Epidermal melanocyte (primary cell): ENCODE measurements around the gene RGS17.
"Not testable (repeated sequence)": the region's sequence is repeated elsewhere in the genome, so short reads cannot be mapped to it uniquely, and the experiment has no call there.

Source experiments
- DNase-seq: peaks from one replicate; pipeline ENCODE4 v3.0.0; 2011; ENCODE audit warnings: low spot score; ENCODE audit not compliant: insufficient read length

The RGS17 gene

GRCh38 chr6:152985300-152985699 is 145.8 kb downstream of the RGS17 start:
- not testable (repeated sequence) for DNase-seq

DNA sequence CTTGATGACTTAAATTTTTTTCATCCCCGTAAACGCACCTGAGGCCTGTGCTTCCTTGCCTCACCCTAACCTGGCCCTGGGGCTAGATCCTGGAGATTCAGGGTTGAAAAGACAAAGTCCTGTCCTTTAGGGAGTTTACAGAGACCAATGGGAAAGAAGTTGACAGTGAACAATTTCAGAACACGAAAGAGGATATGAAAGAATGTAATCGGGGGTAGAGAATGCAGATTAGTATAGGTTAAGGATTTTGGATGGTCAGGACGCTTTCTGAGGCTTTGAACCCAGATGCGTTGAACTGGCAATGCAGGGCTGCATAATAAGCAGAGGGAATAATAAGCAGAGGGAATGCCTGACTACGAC is 146.6 kb downstream of the RGS17 start:
- no peak for DNase-seq

DNA sequence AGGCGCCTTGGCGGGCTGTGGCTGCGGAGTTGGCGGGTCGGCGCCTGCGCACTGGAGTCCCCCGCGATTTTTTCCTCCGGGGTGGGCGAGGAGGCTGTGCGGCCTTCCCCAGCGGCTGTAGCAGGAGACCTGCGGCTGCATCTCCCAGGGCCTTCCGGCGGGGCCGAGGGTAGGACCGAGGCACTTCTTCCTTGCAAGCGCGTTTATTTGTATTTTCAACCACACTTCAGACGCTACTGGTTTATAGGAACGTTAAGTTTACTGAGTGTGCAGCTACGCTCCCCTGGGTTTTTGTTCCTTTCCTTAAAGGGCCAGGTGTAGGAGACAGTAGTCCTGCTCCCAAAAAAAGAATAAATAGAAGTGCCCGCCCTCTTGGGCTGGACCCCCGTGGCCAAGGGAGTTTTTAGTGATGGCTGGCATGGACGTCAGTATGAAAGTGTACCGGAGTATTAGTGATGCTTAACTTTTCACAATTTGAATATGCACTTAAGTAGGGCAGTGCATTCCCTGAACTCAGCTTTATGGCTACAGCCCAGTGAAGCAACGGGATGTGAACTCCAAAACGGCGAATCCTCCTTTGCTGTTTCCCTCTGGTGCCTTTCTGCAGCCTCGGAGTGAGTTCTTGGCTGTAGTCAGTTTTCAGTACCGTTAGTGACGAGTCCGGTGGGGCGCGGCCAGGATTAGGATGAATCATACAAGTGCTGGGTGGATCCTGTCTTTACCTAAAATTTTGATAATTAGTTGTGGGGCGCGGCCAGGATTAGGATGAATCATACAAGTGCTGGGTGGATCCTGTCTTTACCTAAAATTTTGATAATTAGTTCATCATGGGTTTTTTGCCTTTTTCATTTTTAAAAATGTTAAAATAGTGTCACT is 147.2 kb downstream of the RGS17 start:
- peak; percentile 78 for DNase-seq

DNA sequence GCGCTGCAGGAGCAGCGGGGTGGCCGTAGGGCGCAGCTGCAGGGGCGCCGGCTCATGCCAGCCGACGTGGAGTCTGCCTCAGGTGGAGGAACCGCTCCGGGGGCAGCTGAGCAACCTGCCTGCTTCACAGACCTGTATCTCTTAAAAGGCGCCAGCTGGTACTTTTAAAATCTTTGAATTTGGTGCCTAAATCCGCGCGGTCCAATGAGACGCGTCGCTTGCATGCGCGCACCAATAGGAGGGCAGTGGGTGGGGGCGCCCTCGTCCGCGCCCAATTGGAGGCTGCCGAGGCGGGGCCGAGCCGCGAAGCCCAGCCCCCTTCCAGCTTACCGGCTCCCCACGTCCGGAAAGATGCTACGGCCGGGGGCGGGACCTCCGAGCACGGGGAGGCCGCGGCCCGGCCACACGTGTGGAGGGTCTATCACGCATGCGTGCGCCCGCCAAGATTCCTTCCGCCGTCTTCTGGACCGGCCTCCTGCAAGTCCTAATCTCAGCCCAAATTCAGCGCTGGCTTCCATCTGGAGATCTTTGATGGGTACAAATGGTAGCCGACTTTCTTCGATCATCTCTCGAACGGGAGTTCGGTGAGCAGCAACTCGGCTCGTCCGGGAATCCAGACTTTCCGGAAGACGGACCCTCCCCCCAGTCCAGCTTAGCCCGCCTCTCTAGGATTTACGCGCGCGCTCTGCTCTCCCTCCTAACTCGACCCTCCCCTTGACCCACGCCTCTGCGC is 148.0 kb downstream of the RGS17 start, which contains the start of gene FBXO5:
TSS of gene FBXO5 (minus strand) at position 138 of the 733 bp plus-strand sequence. CDS start at position 56, 82 bp downstream.
- peak; percentile 86 for DNase-seq

DNA sequence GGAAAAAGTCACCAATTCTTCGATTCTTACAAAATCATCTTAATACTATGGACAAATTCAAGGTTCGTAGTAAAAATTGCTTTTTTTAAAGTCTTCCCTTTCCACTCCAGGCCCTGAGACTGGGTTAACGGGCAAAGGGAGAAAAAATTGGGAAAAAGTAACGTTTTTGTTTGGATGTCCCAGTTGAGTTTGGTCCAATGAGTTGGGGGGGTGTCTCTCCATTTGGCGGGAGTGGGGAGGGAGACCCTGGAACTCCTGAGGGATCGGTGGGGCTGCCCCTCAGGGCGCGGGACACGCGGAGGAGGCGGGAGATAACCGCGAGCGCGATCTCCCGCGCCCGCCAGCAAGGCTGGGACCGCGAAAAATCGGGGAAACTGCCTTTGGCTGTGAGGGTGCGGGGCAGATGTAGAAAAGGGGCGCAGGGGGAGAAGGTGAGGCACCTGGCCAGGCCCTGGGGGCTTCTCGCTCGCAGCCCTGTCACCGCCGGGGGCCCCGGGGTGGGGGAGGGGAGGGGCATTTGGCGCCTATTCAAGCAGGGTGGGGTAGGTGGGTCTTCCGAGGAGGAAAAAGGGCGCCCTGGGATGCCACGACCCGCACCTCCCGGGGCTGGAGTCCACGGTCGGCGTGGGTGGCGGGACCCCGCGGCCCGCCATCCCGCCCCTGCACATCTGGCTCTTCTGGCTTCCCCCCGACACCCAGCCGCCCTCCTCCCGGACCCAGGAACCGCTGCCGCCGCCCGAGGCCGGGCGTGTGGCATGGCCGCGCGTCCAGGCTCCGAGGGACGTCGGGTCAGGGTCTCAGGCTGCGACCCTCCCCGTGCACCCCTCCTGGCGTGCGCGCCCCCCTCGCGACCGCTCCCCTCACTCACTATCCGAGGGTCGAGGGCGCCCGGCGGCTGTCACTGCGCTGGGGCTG is 148.8 kb downstream of the RGS17 start:
- DNase-seq, result no peak

DNA sequence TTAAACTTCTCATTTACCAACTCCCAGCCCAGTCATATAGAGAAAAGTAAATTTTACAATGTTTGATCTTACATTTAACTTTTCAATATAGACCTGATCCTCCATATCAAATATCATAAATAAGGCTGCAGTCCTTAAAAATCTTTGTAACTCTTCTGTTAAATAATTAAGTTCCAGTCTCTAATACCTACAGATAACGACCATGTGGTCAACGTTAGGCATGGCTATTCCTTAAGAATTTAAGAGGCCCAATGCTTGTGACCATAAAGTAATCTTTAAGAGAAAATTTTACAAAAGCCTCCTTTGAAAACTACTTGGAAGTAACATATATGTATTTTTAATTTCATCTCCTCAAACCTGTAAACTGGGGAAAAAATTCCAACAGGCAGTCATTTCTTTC is 149.9 kb downstream of the RGS17 start:
- no peak for DNase-seq

DNA sequence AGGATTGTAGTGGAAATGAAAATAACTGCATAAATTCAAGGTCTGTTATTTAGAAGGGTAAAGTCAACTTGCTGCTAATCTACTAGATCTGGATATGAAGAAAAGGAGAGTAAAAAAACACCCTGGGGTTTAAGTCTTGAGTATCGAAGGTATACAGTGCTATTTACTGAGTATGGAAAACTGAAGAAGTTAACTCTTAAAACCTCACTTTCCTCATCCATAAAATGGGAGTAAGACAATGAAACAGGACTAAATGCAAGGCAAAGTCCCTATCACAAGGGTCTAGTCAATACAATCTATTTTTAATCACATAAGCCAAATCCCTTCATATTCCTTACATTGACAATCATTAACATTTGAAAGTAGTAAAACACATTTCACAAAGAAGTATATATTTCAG is 150.4 kb downstream of the RGS17 start:
- no peak for DNase-seq

GRCh38 chr6:152979116-152979515 is 152.0 kb downstream of the RGS17 start:
- no peak for DNase-seq

DNA sequence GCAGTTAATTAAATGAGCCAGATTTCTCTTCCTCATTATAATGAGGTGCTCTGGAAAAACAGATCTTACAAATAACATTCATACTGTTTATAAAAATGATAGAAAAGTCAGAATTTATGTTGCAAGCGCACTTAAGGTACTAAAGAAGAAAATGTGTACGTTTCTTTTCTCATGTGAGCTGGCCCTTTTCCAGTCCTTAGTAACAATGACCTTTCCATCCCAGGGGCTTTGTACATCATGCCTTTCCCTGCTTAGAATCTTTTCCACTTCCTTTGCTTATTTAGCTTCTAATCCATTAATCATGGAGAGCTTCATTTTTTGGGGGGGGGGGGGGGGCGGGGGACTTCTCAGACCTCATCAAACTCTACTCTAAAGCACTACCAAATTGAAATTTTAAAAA is 153.0 kb downstream of the RGS17 start:
- no peak for DNase-seq

DNA sequence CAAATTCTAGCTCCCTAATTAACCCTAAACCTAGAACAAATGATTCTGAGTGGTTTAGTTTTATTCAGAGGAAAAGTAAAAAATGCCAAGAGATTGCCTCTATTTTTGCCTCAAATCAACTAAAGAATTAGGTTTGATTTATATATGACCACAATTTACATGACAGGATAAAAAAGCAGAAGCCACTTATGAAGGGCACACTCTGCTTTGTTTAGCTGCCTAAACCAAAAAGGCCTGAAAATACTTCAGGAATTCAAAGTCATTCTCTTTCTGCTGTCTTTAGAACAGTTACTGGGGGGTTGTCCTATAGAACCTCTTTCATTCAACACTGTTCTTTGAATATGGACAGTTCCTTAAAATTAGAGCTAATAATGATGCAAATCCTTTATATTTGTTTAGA is 153.5 kb downstream of the RGS17 start:
- no peak for DNase-seq

- DNase-seq, result no peak
These were observed 154.3 kb downstream of the RGS17 start for GRCh38 chr6:152976749-152977148.

DNA sequence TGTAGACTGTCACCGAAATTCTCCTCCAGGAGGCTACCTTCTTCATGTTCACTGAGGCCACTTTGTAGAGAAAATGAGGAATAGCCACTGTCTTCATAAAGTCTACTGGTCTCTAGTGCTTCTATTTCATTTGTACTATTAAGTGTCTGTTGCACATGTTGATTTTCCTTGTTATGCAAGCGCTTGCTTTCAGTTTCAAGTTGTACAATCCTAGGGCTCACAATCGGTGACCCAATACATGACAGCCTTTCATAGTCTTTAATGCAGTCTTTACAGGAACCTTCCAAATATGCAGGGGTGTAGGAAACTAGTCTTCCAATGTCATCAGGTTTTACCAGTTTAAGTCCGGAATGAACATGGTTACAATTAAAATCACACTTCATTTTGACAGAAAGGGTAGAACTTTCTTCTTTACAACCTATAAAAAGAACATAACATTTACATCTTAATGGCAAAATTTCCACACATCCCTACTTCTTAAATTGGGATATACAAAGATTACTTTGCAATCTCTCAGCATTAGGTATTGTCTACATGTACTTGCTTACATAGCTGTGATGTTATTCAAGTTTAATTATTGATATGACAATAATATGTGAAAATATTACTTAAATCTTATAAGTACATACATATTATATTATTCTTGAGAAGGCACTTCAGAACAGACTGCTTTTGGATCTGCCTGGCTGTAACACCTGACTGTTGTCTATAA is 155.7 kb downstream of the RGS17 start:
- DNase-seq, result no peak

- no peak for DNase-seq
These were observed 157.2 kb downstream of the RGS17 start for GRCh38 chr6:152973916-152974315.

- no peak for DNase-seq
These were observed 161.2 kb downstream of the RGS17 start for GRCh38 chr6:152969688-152970418.

DNA sequence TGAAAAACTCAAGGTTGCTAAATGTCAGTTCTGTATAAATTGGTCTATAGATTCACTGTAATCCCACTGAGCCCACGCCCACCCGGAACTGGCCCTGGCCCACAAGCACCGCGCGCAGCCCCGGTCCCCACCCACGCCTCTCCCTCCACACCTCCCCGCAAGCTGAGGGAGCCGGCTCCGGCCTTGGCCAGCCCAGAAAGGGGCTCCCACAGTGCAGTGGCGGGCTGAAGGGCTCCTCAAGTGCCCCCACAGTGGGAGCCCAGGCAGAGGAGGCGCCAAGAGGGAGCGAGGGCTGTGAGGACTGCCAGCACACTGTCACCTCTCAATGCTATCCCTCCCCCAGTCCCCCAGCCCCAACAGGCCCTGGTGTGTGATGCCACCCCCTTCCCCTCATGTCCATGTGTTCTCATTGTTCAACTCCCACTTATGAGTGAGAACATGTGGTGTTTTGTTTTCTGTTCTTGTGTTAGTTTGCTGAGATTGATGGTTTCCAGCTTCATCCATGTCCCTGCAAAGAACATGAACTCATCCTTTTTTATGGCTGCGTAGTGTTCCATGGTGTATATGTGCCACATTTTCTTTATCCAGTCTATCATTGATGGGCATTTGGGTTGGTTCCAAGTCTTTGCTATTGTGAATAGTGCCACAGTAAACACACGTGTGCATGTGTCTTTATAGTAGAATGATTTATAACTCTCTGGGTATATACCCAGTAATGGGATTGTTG is 164.8 kb downstream of the RGS17 start:
- DNase-seq, result not testable (repeated sequence)

DNA sequence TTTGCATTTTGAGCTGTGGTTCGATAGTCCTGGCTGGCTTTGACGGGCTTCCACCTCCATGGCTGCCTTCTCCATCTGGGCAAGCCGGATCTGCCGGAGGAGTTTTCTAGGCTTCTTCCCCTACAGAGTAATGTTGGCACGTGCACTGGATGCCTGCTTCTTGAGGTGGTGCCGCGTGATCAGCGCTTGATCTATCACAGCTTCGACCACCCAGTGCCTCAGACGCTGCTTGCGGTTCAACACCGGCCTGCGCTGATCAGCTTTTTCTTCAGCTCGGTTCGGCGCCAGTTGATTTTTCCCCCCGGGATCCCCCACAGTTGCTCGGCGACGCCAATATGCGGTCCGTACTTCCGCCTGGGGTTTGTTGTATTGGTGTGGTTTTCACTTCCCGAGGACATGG is 171.7 kb downstream of the RGS17 start:
- DNase-seq, result no peak

DNA sequence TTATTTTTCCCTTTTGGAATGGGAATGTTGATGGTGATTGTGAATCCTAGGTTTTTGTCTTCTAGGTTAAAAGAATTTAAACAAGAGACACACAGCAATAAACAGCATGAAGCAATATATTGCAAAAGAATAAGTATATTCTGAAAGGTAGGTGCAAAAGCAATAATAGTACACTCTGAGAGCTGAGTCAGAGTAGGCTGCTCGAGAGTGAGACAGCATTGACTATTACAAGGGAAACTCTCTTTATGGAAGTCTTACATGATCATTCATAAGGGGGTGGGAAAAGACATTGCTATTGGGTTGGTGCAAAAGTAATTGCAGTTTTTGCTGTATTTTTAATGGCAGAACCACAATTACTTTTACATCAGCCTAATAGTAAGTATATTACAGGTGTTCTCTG is 173.3 kb downstream of the RGS17 start:
- no peak for DNase-seq
